Breast epithelium (tissue), 4 donors: ENCODE measurements around the gene JADE2. TPM values are rescaled to one million over a fixed set of nuclear protein-coding genes. Genes with fewer than 3 reads are reported as not detected.

Source experiments
- DNase-seq, 2 donors: peaks; one replicate each; pipeline ENCODE4 v3.0.0-alpha.2; 2019; ENCODE audit warnings: low spot score in 2 of 2
- H3K27ac ChIP-seq, 2 donors: fragments of 200-600 bp; sonication (generic) in 1 of 2; one replicate each; pipeline ENCODE4 v1.5.1; 2016 to 2019; ENCODE audit warnings: mild to moderate bottlenecking in 1 of 2
- H3K27me3 ChIP-seq, 2 donors: fragments of 200-600 bp; sonication (generic) in 1 of 2; one replicate each; pipeline versions ENCODE4 v1.5.1 to v1.6.0; 2017 to 2019; ENCODE audit warnings: control low read depth in 1 of 2, mild to moderate bottlenecking in 1 of 2
- H3K36me3 ChIP-seq: fragments of 200-600 bp; one replicate; pipeline ENCODE4 v1.5.1; 2019
- H3K4me1 ChIP-seq, 2 donors: fragments of 200-600 bp; sonication (generic); one replicate each; pipeline ENCODE4 v1.5.1; 2016 to 2019; ENCODE audit warnings: control low read depth in 1 of 2
- H3K4me3 ChIP-seq, 3 donors: fragments of 200-600 bp; sonication (generic); 1 replicate in 2 of 3; 2 replicates in 1 of 3; pipeline ENCODE4 v1.5.1; 2016 to 2019; ENCODE audit warnings: mild to moderate bottlenecking in 3 of 3, moderate library complexity in 2 of 3
- H3K9me3 ChIP-seq, 2 donors: fragments of 200-600 bp; sonication (generic) in 1 of 2; one replicate each; pipeline ENCODE4 v1.5.1; 2016 to 2019; ENCODE audit warnings: control low read depth in 1 of 2
- POLR2A ChIP-seq: fragments of 450-650 bp; IDR thresholded peaks from one replicate; pipeline ENCODE4 v1.6.1; 2016; ENCODE audit warnings: antibody characterized with exemption, mild to moderate bottlenecking, moderate library complexity
- POLR2AphosphoS5 ChIP-seq, 3 donors: sonication (generic); formaldehyde crosslinking; IDR thresholded peaks; one replicate each; pipeline ENCODE4 v1.6.1; 2017; ENCODE audit warnings: antibody characterized with exemption in 3 of 3
- intact Hi-C: fragments of 100-400 bp; cut with DNase I; formaldehyde crosslinking; loops from one replicate; pipeline ENCODE4 v1.15.1; 2023; ENCODE audit warnings: low total_unique reads
- total RNA-seq, 3 donors: library from RNA; depleted of rRNA; stranded (reverse); fragments of >200 nt; gene quantifications; one replicate each; pipeline ENCODE4 v1.1.0, GENCODE V29; 2016
- TF ChIP-seq, protein P1 (sequence below), 3 donors: fragments of 450-650 bp; IDR thresholded peaks; one replicate each; pipeline ENCODE4 v1.5.1; 2016 to 2017; ENCODE audit warnings: antibody characterized with exemption in 3 of 3, mild to moderate bottlenecking in 3 of 3, moderate library complexity in 3 of 3

Gene JADE2
- total RNA-seq, 3 donors from 2014 or later = 39.0 to 66.0 (median 61.4) TPM

DNA sequence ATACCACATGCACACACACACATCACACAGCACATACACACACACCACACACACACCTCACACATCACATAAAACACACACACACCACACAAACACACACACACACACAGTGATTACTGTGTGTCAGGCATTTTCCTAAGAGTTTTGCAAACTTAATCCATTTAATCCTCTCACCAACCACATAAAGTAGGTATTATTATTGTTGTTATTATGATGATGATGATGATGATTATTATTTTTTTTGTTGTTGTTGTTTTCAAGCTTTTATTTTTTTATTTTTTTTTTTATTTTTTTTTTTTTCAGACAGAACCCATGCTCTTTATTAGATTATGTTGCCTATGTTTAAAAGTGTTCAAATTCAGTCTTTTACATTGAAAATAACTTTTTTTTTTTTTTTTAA, 31.5 kb downstream of the JADE2 start:
- H3K27me3 ChIP-seq = no peaks in the 10 kb centered on the region
- no peak for TF ChIP-seq POLR2A
- TF ChIP-seq, protein P1, sequence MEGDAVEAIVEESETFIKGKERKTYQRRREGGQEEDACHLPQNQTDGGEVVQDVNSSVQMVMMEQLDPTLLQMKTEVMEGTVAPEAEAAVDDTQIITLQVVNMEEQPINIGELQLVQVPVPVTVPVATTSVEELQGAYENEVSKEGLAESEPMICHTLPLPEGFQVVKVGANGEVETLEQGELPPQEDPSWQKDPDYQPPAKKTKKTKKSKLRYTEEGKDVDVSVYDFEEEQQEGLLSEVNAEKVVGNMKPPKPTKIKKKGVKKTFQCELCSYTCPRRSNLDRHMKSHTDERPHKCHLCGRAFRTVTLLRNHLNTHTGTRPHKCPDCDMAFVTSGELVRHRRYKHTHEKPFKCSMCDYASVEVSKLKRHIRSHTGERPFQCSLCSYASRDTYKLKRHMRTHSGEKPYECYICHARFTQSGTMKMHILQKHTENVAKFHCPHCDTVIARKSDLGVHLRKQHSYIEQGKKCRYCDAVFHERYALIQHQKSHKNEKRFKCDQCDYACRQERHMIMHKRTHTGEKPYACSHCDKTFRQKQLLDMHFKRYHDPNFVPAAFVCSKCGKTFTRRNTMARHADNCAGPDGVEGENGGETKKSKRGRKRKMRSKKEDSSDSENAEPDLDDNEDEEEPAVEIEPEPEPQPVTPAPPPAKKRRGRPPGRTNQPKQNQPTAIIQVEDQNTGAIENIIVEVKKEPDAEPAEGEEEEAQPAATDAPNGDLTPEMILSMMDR (IDR thresholded peaks at IDR 0.05) = no peak
- TF ChIP-seq POLR2AphosphoS5 (IDR thresholded peaks at IDR 0.05) = no peak
- H3K4me1 ChIP-seq = no peaks in the 10 kb centered on the region
- no peaks in the 10 kb centered on the region for H3K9me3 ChIP-seq
- peaks cover 20% of the 10 kb centered on the region for H3K36me3 ChIP-seq
- intact Hi-C loops = no loop called here
- no peak overlapping the region for H3K27ac ChIP-seq
- H3K4me3 ChIP-seq = no peak overlapping the region
- no peak for DNase-seq

DNA sequence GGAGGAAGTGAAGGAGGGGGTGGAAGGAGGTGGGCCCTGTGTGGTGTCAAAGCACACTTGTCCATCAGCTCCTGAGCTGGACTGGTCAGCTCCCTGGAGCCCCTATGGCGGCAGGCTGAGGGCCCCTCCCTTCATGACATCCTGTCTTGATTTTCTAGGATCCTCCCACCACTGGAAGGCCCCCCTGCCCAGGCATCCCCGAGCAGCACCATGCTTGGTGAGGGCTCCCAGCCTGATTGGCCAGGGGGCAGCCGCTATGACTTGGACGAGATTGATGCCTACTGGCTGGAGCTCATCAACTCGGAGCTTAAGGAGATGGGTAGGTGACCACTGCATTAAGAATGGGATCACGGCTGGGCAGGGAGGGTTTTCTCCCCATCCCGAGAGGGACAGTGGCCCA, 34.2 kb downstream of the JADE2 start:
- intact Hi-C loops = no loop called here
- TF ChIP-seq, protein P1 (IDR thresholded peaks at IDR 0.05) = no peak
- no peak for TF ChIP-seq POLR2AphosphoS5 (IDR thresholded peaks at IDR 0.05)
- TF ChIP-seq POLR2A = no peak
- H3K27me3 ChIP-seq = no peaks in the 10 kb centered on the region
- H3K4me1 ChIP-seq = no peaks in the 10 kb centered on the region
- DNase-seq = no peak
- H3K36me3 ChIP-seq = peaks cover 26% of the 10 kb centered on the region
- peak overlapping the region in 1 of 2 donors; percentile 52 for H3K27ac ChIP-seq
- no peak overlapping the region for H3K4me3 ChIP-seq
- no peaks in the 10 kb centered on the region for H3K9me3 ChIP-seq

DNA sequence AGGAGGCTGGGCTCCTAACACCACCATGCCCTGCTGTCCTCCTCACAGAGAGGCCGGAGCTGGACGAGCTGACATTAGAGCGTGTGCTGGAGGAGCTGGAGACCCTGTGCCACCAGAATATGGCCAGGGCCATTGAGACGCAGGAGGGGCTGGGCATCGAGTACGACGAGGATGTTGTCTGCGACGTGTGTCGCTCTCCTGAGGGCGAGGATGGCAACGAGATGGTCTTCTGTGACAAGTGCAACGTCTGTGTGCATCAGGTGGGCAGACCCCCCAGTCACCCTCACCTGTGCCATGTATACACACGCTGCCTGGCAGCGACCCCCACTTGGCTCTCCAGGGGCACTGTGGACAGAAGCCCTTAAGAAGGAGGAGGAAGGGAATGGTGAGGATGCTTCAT, 35.2 kb downstream of the JADE2 start:
- Histone ChIP-seq H3K27me3 (no peaks in the 10 kb centered on the region), H3K36me3 (peaks cover 26% of the 10 kb centered on the region), H3K9me3 (no peaks in the 10 kb centered on the region), H3K4me1 (no peaks in the 10 kb centered on the region), H3K27ac (no peak overlapping the region), H3K4me3 (no peak overlapping the region)
- TF ChIP-seq POLR2AphosphoS5 (IDR thresholded peaks at IDR 0.05) (no peak), POLR2A (no peak)
- TF ChIP-seq, protein P1 (IDR thresholded peaks at IDR 0.05) = no peak
- DNase-seq = no peak
- intact Hi-C loops = no loop called here

DNA sequence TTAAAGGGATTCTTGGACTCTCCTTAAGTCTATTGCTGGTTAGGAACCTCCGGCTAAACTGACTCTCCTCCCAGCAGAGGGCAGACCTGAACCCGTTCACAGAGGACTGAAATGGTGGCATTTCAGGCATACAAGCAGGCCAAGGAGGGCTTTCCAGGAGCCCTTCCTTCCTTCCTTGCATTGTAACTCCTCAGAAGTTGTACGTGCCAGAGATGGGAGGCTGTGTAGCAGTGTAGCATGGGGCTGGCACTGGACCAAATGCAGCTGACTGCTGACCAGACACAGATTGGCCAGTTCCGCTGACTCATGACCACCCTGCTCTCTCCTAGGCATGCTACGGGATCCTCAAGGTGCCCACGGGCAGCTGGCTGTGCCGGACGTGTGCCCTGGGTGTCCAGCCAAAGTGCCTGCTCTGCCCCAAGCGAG, 36.4 kb downstream of the JADE2 start:
- Histone ChIP-seq H3K36me3 (peaks cover 26% of the 10 kb centered on the region), H3K9me3 (no peaks in the 10 kb centered on the region), H3K4me3 (no peak overlapping the region), H3K27ac (peak overlapping the region in 1 of 2 donors; percentile 33), H3K4me1 (no peaks in the 10 kb centered on the region), H3K27me3 (no peaks in the 10 kb centered on the region)
- no peak for DNase-seq
- intact Hi-C loops = loop anchor here (1.0 kb wide), 1 partner anchor 43 kb away; no protein-coding TSS in a partner anchor
- no peak for TF ChIP-seq POLR2A
- no peak for TF ChIP-seq POLR2AphosphoS5 (IDR thresholded peaks at IDR 0.05)
- TF ChIP-seq, protein P1 (IDR thresholded peaks at IDR 0.05) = no peak

DNA sequence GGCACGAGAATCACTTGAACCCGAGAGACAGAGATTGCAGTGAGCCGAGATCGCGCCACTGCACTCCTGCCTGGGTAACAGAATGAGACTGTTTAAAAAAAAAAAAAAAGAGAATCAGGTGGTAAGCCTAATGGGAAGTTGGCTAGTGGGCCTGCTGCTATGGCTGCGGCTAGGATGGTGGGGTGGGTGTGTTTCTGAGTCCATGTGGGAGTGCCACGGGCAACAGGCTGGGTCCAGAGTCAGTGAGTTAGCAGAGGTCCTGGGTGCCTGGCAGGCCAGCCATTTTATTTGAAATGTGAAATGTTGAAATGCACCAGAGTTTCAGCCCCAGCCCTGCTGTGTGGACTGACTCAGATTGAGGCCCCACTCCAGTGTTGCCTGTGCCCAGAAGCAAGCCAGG, 37.8 kb downstream of the JADE2 start:
- TF ChIP-seq POLR2AphosphoS5 (IDR thresholded peaks at IDR 0.05) (no peak), POLR2A (no peak)
- TF ChIP-seq, protein P1 (IDR thresholded peaks at IDR 0.05) = no peak
- Histone ChIP-seq H3K27me3 (no peaks in the 10 kb centered on the region), H3K9me3 (no peaks in the 10 kb centered on the region), H3K4me1 (peaks cover 0 to 7% of the 10 kb centered on the region in 2 donors), H3K27ac (no peak overlapping the region), H3K36me3 (peaks cover 26% of the 10 kb centered on the region), H3K4me3 (no peak overlapping the region)
- no peak for DNase-seq
- intact Hi-C loops = no loop called here
